ENCODE measurements around the gene MACO1. TPM values are rescaled to one million over a fixed set of nuclear protein-coding genes. Genes with fewer than 3 reads are reported as not detected.
A peak's percentile ranks its signal among the peaks of the same experiment; 100 is the strongest.
"Not testable (repeated sequence)": the region's sequence is repeated elsewhere in the genome, so short reads cannot be mapped to it uniquely, and the experiment has no call there.

MACO1 gene
- total and polyA plus RNA-seq, 9 of the 15 experiments (the other 6 are each of a cell fraction or from before 2014, with no cell fraction given): 4.6 to 28.4 (median 21.7) TPM

- H3K9me1 ChIP-seq (ENCODE audit: control insufficient read depth, insufficient read depth, low read length); H3K27ac ChIP-seq (ENCODE audit: extremely low read depth, low read depth, low read length); H4K20me1 ChIP-seq (replicated peaks; ENCODE audit: control insufficient read depth, insufficient read depth, low read length); H3K4me2 ChIP-seq (ENCODE audit: insufficient read depth, low read length); H3K27me3 ChIP-seq (ENCODE audit: control insufficient read depth in 2 of 2, insufficient read depth in 2 of 2, low read length in 2 of 2); H3K9me3 ChIP-seq (replicated peaks; ENCODE audit: control insufficient read depth, insufficient read depth, low read depth, low read length); H2AFZ ChIP-seq (ENCODE audit: low read depth, low read length); H3K9ac ChIP-seq (ENCODE audit: insufficient read depth in 1 of 2, low read depth in 2 of 2, low read length in 2 of 2); BruUV-seq (replicated peaks); POLR2A ChIA-PET; in situ Hi-C loops (cut with MboI); H3K79me2 ChIP-seq (ENCODE audit: control insufficient read depth, insufficient read depth, low read length); DNase-seq (ENCODE audit: extremely low read depth in 1 of 4, low spot score in 3 of 4); H3K4me1 ChIP-seq (replicated peaks in 1 of 2; ENCODE audit: control insufficient read depth in 2 of 2, insufficient read depth in 2 of 2, low read length in 2 of 2); H3K4me3 ChIP-seq; H3K36me3 ChIP-seq (ENCODE audit: control insufficient read depth, insufficient read depth, low read length); TF ChIP-seq REST (CRISPR knock-in tag; IDR thresholded peaks at IDR 0.05; ENCODE audit: low read depth): not testable (repeated sequence)
- FAIRE-seq (peak; percentile 78), ATAC-seq (peak; percentile 88)
- CTCF ChIA-PET (ENCODE audit: low intra/inter-chr PET ratio): interaction anchor here (0.6 kb wide), 1 partner anchor 363 kb away, joined by 5 read pairs; no protein-coding TSS in a partner anchor
- TF ChIP-seq REST (IDR thresholded peaks at IDR 0.05; ENCODE audit: borderline replicate concordance): peak; percentile 34; the same call in 1 of the 2 replicates
- TF ChIP-seq RAD21 (CRISPR knock-in tag; conservative IDR thresholded peaks at IDR 0.05 in 1 of 2, IDR thresholded peaks at IDR 0.05 in 1 of 2): peak in 1 of 2 experiments; percentile 22; a peak in 1 of 4 replicates
- TF ChIP-seq CTBP1 (IDR thresholded peaks at IDR 0.05; ENCODE audit: borderline replicate concordance): peak; percentile 35; the same call in 1 of the 2 replicates
- WGBS (ENCODE audit: insufficient coverage, low coverage, missing lambda C conversion rate): 64% methylated on average over 2 of the region's 10 CpGs
- intact Hi-C loops (cut with micrococcal nuclease): loop anchor here (10.0 kb wide), 1 partner anchor 153 kb away; the partner anchor contains the start of gene RSRP1
Measured at GRCh38 chr1:25397549-25397948, 33.1 kb upstream of the MACO1 start.

- intact Hi-C loops (cut with micrococcal nuclease): loop anchor here (10.0 kb wide), 1 partner anchor 153 kb away; the partner anchor contains the start of gene RSRP1
- FAIRE-seq; BruUV-seq (replicated peaks); H3K9me3 ChIP-seq (replicated peaks; ENCODE audit: control insufficient read depth, insufficient read depth, low read depth, low read length); POLR2A ChIA-PET; H3K9ac ChIP-seq (ENCODE audit: insufficient read depth in 1 of 2, low read depth in 2 of 2, low read length in 2 of 2); H3K36me3 ChIP-seq (ENCODE audit: control insufficient read depth, insufficient read depth, low read length); H3K4me2 ChIP-seq (ENCODE audit: insufficient read depth, low read length); H3K9me1 ChIP-seq (ENCODE audit: control insufficient read depth, insufficient read depth, low read length); DNase-seq (ENCODE audit: extremely low read depth in 1 of 4, low spot score in 3 of 4); H3K79me2 ChIP-seq (ENCODE audit: control insufficient read depth, insufficient read depth, low read length); H3K4me1 ChIP-seq (replicated peaks in 1 of 2; ENCODE audit: control insufficient read depth in 2 of 2, insufficient read depth in 2 of 2, low read length in 2 of 2); ATAC-seq; H2AFZ ChIP-seq (ENCODE audit: low read depth, low read length); H3K27ac ChIP-seq (ENCODE audit: extremely low read depth, low read depth, low read length); H3K27me3 ChIP-seq (ENCODE audit: control insufficient read depth in 2 of 2, insufficient read depth in 2 of 2, low read length in 2 of 2); in situ Hi-C loops (cut with MboI); H3K4me3 ChIP-seq; CTCF ChIA-PET (ENCODE audit: low intra/inter-chr PET ratio); H4K20me1 ChIP-seq (replicated peaks; ENCODE audit: control insufficient read depth, insufficient read depth, low read length): not testable (repeated sequence)
- WGBS (ENCODE audit: insufficient coverage, low coverage, missing lambda C conversion rate): no CpG with 5 or more reads among the region's 2 CpGs
Measured at GRCh38 chr1:25398079-25398478, 32.6 kb upstream of the MACO1 start.

Measured in K562 (cell line).